Mesodermal cell (in vitro differentiated cells): ENCODE results near the gene FBXL7.

Experiments used
- H3K27ac ChIP-seq: 2 replicates; pipeline ENCODE4 v1.7.0; 2013; ENCODE audit warnings: mild to moderate bottlenecking, low read depth, low read length, moderate library complexity; ENCODE audit not compliant: severe bottlenecking
- H3K36me3 ChIP-seq: 2 replicates; pipeline ENCODE4 v1.7.1; 2013; ENCODE audit warnings: mild to moderate bottlenecking, low read length, moderate library complexity; ENCODE audit not compliant: control insufficient read depth, insufficient read depth
- H3K4me1 ChIP-seq: one replicate; pipeline ENCODE4 v1.7.1; 2013; ENCODE audit warnings: mild to moderate bottlenecking, low read length; ENCODE audit not compliant: insufficient read depth, control insufficient read depth, poor library complexity, severe bottlenecking
- H3K4me3 ChIP-seq: 2 replicates; pipeline ENCODE4 v1.7.0; 2013; ENCODE audit warnings: low read length, control low read depth, mild to moderate bottlenecking; ENCODE audit not compliant: insufficient read depth, poor library complexity, severe bottlenecking; ENCODE audit errors: extremely low read depth
- H3K9me3 ChIP-seq: 2 replicates; pipeline ENCODE4 v1.7.1; 2013; ENCODE audit warnings: mild to moderate bottlenecking, low read length, moderate library complexity; ENCODE audit not compliant: control insufficient read depth
- WGBS, 2 experiments: methylation state at CpG; one replicate each; pipeline ENCODE4 v1.1.5; 2013; ENCODE audit warnings: missing lambda C conversion rate in 2 of 2; ENCODE audit not compliant: insufficient coverage in 2 of 2; 5-methylcytosine and 5-hydroxymethylcytosine counted together

Gene FBXL7

DNA sequence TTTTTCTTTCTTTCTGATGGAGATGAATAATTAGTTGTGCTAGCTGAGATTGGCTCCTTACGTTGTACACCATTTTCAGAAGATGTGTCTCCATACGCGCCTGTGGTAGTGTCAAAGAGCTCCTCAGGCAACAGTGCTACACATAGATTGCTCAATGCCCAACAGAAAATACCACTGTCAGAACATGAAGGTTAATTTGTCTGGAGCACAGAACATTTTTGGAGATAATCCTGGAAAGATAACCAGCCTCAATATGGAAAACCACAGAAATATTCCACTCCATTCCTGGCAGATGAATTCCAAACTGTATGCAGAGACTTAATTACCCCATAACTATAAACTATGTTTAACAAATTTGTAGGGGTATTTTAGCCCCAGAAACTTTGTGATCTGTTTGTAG lies 446.0 kb downstream of the FBXL7 start:
- no peaks in the 10 kb centered on the region for H3K4me1 ChIP-seq
- H3K36me3 ChIP-seq: peaks cover 8% of the 10 kb centered on the region
- no CpG with 5 or more reads among the region's 3 CpGs for WGBS, 2 experiments
- no peaks in the 10 kb centered on the region for H3K9me3 ChIP-seq
- no peak overlapping the region for H3K4me3 ChIP-seq
- H3K27ac ChIP-seq: no peak overlapping the region

DNA sequence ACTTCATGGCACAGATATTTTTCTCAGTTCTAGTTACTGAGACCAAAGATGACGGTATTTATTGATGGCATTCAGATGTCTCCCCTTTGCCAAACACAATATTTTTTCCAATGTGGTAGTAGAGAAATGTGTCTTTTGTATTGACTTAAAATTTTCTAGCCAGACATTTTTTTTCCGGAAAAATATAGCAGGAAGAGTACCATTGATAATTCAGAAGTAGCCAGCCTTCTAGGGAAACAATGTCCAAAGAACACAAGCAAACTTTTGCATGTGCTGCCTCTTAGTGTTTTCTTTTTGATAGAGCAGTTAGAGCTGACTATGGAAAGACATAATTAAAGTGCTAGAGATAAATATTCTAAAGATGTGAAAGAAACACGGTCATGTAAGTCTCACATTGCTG lies 448.2 kb downstream of the FBXL7 start:
- Histone ChIP-seq H3K4me1 (no peaks in the 10 kb centered on the region), H3K4me3 (no peak overlapping the region), H3K36me3 (no peaks in the 10 kb centered on the region), H3K9me3 (no peaks in the 10 kb centered on the region), H3K27ac (no peak overlapping the region)
- WGBS, 2 experiments: 86 to 100% methylated on average over 1 to 2 of the region's 3 CpGs

DNA sequence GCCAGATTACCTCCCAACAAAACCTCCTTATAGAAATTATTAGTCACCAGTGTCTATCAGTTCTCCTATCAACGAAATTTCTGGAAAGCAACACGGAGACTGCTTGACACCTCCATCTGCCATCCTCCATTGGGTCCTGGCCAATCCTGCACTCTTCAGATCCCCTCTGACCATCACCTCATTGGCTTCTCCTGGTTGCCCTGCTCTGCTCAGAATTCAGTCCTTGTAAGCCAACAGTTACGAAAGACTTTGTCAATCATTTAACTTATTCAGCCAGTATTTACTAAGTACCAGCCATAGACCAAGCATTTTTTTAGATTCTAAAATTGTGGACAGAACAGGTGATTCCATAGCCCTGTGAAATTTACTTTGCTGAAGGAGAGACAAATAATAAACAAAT lies 451.1 kb downstream of the FBXL7 start:
- Histone ChIP-seq H3K36me3 (no peaks in the 10 kb centered on the region), H3K9me3 (no peaks in the 10 kb centered on the region), H3K4me1 (no peaks in the 10 kb centered on the region), H3K4me3 (no peak overlapping the region), H3K27ac (no peak overlapping the region)
- 92 to 95% methylated on average over 3 of the region's 3 CpGs for WGBS, 2 experiments

DNA sequence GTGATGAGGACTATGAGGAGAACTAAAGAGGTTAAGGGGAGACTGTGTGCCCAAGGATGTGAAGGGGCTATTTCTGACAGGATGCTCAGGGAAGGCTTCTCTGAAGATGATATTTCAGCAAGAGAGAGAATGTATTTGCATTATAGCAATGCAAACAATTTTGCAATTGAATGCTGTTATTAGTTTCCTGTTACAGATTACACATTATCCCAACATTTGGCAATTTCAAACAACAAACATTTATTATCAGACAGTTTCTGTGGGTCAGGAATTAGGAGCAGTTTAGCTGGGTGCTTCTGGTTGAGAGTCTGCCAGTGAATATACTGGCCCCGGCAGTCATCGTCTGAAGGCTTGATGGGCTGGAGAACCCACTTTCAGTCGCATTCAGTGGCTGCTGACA lies 451.6 kb downstream of the FBXL7 start:
- no peak overlapping the region for H3K27ac ChIP-seq
- H3K4me3 ChIP-seq: no peak overlapping the region
- H3K36me3 ChIP-seq: no peaks in the 10 kb centered on the region
- no peaks in the 10 kb centered on the region for H3K4me1 ChIP-seq
- WGBS, 2 experiments: 82 to 95% methylated on average over 2 to 3 of the region's 3 CpGs
- H3K9me3 ChIP-seq: no peaks in the 10 kb centered on the region

DNA sequence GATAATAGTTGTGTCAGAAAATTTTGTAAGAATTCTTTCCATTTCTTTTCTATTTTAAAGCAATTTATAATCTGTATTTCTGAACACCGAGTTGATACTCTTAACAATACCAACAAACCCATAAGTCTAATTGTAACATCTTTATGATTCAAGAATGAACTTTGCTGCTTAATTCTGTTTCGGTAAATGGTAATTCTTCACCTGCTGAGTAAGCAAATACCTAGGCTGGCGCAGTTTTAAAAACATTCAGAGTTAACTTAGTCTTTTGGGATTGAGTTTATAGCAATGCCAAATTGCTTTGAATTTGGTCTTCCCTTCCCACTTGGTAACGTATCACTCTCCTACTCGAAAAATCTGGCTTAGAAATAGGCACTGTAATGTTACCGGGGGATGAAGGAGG lies 456.6 kb downstream of the FBXL7 start:
- H3K4me3 ChIP-seq: no peak overlapping the region
- 100% methylated on average over 1 of the region's 6 CpGs for WGBS, 2 experiments

DNA sequence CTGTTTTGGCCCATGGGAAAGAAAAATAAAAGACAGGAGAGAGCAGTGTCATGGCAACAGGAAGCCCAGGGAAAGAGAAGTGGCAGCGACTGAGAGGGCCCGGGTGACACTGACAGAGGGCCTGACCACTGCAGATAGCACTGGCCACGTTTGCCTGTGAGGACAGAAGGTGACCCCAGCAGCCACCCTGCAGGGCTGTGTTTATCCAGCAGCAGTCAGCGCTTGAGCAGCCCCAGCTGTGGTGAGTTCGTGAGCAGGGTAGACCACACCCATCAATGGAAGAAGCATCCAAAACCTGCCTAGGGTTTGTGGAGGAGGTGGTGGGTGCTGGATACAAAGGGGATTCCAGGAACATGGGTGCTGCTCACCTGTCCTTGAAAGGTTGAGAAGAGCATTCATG lies 457.1 kb downstream of the FBXL7 start:
- WGBS, 2 experiments: 77 to 78% methylated on average over 4 to 5 of the region's 5 CpGs
- Histone ChIP-seq H3K27ac (no peak overlapping the region), H3K4me3 (no peak overlapping the region), H3K4me1 (no peaks in the 10 kb centered on the region), H3K9me3 (no peaks in the 10 kb centered on the region), H3K36me3 (no peaks in the 10 kb centered on the region)

More for the DNA sequence above, 456.6 kb downstream of the FBXL7 start:
- H3K4me1 ChIP-seq: no peaks in the 10 kb centered on the region
- H3K9me3 ChIP-seq: no peaks in the 10 kb centered on the region
- no peak overlapping the region for H3K27ac ChIP-seq
- no peaks in the 10 kb centered on the region for H3K36me3 ChIP-seq

DNA sequence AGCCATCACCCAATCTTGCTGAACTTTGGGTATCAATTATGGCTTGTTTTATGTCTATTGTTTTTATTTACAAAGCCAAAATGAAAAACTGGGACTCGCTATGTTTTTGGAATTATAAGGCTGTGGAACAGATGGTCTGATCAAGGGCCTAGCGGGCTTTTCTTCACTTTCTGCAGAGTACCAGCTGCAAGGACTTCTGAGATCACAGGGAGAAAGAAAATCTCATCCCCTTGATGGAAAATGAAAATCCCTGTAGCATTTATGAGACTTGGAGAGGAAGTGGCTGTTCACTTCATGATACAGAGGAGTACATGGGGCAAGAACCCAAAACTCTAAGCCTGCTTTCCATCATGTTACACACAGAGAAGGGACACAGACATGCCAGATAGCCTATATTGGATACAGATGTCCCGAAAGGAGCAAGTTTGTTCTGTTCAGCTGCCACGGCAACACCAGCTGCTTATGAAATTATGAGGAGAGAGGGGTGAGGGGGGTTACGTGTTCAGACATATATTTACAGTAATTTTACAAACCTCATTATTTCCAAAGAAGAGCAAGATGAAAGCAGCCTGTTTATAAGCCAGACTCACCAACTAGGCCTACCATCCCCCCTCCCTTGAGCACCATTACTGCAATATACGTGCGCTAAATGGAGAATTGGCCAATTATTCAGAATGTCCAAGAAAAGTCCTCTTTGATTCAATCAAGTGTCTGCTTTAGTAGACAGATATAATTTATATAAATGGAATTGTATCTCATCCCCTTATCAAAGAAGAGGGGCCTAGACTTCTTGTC lies 459.6 kb downstream of the FBXL7 start:
- Histone ChIP-seq H3K27ac (no peak overlapping the region), H3K36me3 (no peaks in the 10 kb centered on the region), H3K4me1 (no peaks in the 10 kb centered on the region), H3K9me3 (no peaks in the 10 kb centered on the region), H3K4me3 (no peak overlapping the region)
- 95 to 100% methylated on average over 1 to 2 of the region's 7 CpGs for WGBS, 2 experiments

DNA sequence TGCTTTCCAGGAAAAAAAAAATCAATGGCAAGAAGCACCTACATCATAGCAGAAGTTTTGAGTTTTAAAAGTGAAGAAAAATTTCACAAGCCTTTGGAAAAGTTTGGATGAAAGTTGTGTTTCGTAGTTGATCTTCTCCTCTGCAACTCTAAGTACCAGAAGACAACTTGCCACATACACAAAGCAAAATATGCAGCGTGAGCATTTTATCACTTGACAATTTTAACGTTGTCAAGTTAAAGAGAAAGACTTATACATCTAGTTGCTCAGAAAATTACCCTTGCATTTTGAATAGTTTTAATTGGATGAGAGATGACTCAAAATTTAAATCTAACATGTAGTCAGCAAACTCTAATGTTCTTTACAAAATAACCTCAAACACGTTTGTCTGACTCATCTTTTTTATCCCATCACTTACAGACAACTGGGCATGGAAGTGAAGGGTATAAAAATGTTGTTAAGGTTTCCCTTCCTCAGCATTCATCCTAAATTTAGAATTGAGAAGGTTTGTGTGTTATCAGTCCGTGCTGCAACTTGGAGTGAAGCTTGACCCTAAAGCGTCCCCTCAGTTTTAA lies 466.2 kb downstream of the FBXL7 start:
- WGBS, 2 experiments: no CpG with 5 or more reads among the region's 6 CpGs
- no peaks in the 10 kb centered on the region for H3K9me3 ChIP-seq
- H3K4me3 ChIP-seq: no peak overlapping the region
- H3K36me3 ChIP-seq: no peaks in the 10 kb centered on the region
- no peak overlapping the region for H3K27ac ChIP-seq
- H3K4me1 ChIP-seq: no peaks in the 10 kb centered on the region

DNA sequence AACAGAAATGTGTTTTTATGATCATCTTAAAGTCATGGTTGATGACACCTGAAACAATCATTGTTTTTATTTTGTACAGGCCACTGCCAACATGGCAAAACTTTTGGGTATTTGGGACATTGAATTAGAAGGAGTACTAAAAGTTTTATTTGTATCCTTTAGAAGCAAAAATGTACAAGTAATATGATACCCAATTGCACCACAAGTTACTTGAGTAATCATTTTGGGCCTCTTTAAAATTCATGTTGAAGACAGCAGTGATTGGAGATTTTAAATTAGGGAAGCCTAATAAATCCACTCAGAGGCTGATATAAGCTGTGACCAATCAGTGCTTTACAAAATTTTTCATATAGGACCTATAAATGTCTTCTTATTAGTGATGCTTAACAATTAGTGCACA lies 466.7 kb downstream of the FBXL7 start:
- Histone ChIP-seq H3K9me3 (no peaks in the 10 kb centered on the region), H3K36me3 (no peaks in the 10 kb centered on the region), H3K4me1 (no peaks in the 10 kb centered on the region), H3K4me3 (no peak overlapping the region), H3K27ac (no peak overlapping the region)

DNA sequence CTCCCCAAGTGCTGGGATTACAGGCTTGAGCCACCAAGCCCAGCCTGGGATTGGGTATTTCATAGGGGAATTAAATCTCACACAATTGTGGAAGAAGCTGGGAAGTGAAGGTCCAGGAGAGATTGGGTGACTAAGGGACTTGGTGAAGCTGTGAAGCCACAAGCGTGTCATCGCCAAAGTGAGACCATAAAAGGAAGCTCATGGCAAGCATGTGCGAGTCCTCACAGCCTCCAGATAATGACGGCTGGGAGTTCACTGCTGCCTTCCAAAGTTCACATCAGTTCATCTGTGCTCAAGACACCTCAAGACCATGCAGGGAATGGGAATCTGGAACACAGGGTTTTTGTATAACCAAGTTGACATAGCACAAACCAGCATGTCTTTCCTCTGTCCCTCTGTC lies 469.0 kb downstream of the FBXL7 start:
- Histone ChIP-seq H3K4me1 (no peaks in the 10 kb centered on the region), H3K9me3 (no peaks in the 10 kb centered on the region), H3K27ac (no peak overlapping the region), H3K36me3 (no peaks in the 10 kb centered on the region), H3K4me3 (no peak overlapping the region)
- WGBS, 2 experiments: 95 to 96% methylated on average over 4 of the region's 4 CpGs

DNA sequence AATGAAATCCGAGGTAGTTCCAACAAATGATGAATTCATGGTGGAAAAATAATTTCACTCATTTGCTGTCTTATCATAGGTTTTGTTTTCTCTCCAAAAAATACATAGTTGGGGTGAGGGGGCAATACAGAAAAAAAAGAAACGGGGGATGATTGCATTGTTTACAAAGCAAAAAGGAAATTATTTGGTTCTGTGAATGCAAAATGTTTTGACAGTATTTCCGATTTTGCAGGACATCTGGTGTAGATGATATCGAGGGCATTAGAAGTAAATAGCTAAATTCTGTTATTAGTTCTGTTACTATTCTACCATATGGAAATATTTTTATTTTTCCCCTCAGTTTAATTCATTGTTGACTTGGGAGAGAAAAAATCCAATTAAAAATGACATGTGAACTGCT lies 477.9 kb downstream of the FBXL7 start:
- H3K27ac ChIP-seq: no peak overlapping the region
- no peak overlapping the region for H3K4me3 ChIP-seq
- H3K36me3 ChIP-seq: no peaks in the 10 kb centered on the region
- H3K4me1 ChIP-seq: no peaks in the 10 kb centered on the region
- H3K9me3 ChIP-seq: no peaks in the 10 kb centered on the region
- WGBS, 2 experiments: 100% methylated on average over 1 of the region's 4 CpGs; no CpG with 5 or more reads in 1 of the 2 experiments
